ENCODE results near the gene POLK.

GRCh38 chr5:75498208-75498777 lies 13.4 kb upstream of the POLK start:
- TF ChIP-seq POLR2A (IDR thresholded peaks at IDR 0.05) (no peak), CTCF (IDR thresholded peaks at IDR 0.05 in 4 of 5, conservative IDR thresholded peaks at IDR 0.05 in 1 of 5) (no peak)

All from gastrocnemius medialis (tissue), 4 donors.